ENCODE results near the gene PTPRN2.

Gene PTPRN2

GRCh38 chr7:158112571-158113320 lies 474.9 kb downstream of the PTPRN2 start:
- H3K9me3 ChIP-seq (replicated peaks; ENCODE audit: low read length) = peaks cover 27% of the 10 kb centered on the region
- no peaks in the 10 kb centered on the region for H3K4me1 ChIP-seq (ENCODE audit: control insufficient read depth, insufficient read depth, low read length)
- no peak overlapping the region for H3K9ac ChIP-seq (ENCODE audit: low read depth, low read length)
- H3K4me3 ChIP-seq (ENCODE audit: low read length) = no peak overlapping the region
- H3K4me2 ChIP-seq (ENCODE audit: low read length) = no peak overlapping the region
- no peaks in the 10 kb centered on the region for H3K27me3 ChIP-seq (ENCODE audit: control insufficient read depth, insufficient read depth, low read length)
- no peaks in the 10 kb centered on the region for H3K36me3 ChIP-seq (ENCODE audit: insufficient read depth, low read length)

DNA sequence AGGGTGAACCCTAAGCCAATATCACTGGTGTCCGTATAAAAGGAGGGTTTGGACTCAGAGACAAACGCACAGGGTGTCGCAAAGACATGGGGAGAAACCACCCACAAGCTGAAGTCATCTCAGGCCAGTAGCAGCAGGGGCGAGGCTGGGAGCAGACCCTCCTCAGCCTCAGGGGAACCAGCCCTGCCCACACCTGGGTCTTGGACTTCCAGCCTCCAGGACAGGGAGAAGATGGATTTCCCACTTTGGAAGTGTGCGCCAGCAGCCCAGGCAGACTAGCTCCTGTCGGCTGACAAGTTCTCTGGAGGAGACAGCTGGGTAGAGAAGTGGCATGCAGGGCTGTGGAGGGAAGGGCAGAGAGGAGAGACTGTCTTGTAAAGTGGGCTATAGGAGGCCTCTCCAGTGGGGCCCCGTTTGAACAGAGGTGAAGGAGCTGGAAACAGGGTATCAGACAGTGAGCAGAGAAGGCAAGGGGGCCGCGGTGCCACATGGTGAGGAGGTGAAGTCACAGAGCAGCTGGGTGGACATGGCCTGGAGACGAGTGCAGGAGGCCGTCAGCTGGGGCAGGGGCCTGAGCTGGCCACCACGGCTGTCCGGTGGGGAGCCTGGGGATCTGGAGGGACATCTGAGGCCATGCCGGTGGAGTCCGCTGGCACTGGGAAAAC lies 475.6 kb downstream of the PTPRN2 start:
- peaks cover 27% of the 10 kb centered on the region for H3K9me3 ChIP-seq (replicated peaks; ENCODE audit: low read length)
- H3K4me2 ChIP-seq (ENCODE audit: low read length) = no peak overlapping the region
- H3K4me1 ChIP-seq (ENCODE audit: control insufficient read depth, insufficient read depth, low read length) = no peaks in the 10 kb centered on the region
- H3K36me3 ChIP-seq (ENCODE audit: insufficient read depth, low read length) = no peaks in the 10 kb centered on the region
- no peak overlapping the region for H3K4me3 ChIP-seq (ENCODE audit: low read length)
- no peak overlapping the region for H3K9ac ChIP-seq (ENCODE audit: low read depth, low read length)
- no peaks in the 10 kb centered on the region for H3K27me3 ChIP-seq (ENCODE audit: control insufficient read depth, insufficient read depth, low read length)

DNA sequence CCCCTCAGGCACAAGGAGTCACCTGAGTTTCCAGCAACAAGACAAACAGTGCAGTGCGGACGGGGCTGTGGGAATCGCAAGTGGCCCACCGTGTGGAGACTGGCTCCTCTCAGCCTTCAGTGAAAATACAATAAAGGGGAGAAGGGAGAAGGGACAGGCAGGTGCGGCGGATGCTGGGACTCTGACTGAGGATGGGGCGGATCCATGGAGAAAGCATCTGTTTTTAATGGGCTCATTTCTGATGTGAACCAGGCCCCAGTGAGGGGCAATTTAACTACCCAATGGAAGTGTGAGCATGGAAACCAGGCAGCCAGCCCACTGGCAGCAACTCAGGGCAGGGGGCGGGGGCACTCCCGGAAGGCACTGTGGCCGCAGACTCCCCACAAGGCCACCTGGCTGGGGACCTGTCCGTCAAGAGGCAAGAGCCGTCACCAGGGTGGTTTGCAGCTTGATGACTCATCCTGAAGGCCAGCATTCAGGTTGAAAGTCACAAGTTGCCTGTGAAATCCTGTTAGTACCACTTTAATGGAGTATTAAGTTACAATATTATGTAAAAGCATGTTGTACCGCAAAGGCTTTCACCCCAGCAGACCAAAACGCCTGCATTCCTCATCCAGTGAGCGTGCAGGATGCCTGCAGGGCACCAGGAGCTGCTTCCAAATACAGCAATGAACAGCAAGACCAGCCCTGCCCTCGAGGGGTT lies 476.4 kb downstream of the PTPRN2 start:
- Histone ChIP-seq H3K4me1 (ENCODE audit: control insufficient read depth, insufficient read depth, low read length) (no peaks in the 10 kb centered on the region), H3K9me3 (replicated peaks; ENCODE audit: low read length) (peaks cover 27% of the 10 kb centered on the region), H3K9ac (ENCODE audit: low read depth, low read length) (no peak overlapping the region), H3K36me3 (ENCODE audit: insufficient read depth, low read length) (no peaks in the 10 kb centered on the region), H3K4me3 (ENCODE audit: low read length) (no peak overlapping the region), H3K4me2 (ENCODE audit: low read length) (no peak overlapping the region), H3K27me3 (ENCODE audit: control insufficient read depth, insufficient read depth, low read length) (no peaks in the 10 kb centered on the region)

DNA sequence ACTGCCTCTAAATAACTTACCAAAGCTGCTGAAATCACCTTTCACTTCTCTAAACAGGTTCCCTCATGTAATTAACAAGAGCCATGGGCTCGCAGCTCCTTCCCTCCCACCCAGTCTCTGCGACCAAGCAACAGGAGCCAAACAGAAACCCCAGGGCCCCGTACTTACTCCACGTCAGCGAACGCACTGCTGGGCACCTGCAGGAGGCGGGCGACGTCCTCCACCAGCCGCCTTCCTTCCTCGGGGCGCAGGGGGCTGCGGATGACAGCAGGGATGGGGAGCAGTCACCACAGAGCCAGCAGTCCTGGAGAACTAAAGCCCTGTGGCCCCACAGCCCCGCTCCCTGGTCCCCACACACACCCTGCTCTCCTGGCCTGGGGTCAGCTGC lies 477.0 kb downstream of the PTPRN2 start:
- H3K36me3 ChIP-seq (ENCODE audit: insufficient read depth, low read length) = no peaks in the 10 kb centered on the region
- no peak overlapping the region for H3K9ac ChIP-seq (ENCODE audit: low read depth, low read length)
- no peak overlapping the region for H3K4me2 ChIP-seq (ENCODE audit: low read length)
- peaks cover 27% of the 10 kb centered on the region for H3K9me3 ChIP-seq (replicated peaks; ENCODE audit: low read length)
- no peaks in the 10 kb centered on the region for H3K27me3 ChIP-seq (ENCODE audit: control insufficient read depth, insufficient read depth, low read length)
- no peaks in the 10 kb centered on the region for H3K4me1 ChIP-seq (ENCODE audit: control insufficient read depth, insufficient read depth, low read length)
- no peak overlapping the region for H3K4me3 ChIP-seq (ENCODE audit: low read length)

GRCh38 chr7:158110034-158110590 lies 477.5 kb downstream of the PTPRN2 start:
- Histone ChIP-seq H3K4me2 (ENCODE audit: low read length) (no peak overlapping the region), H3K36me3 (ENCODE audit: insufficient read depth, low read length) (no peaks in the 10 kb centered on the region), H3K9me3 (replicated peaks; ENCODE audit: low read length) (peaks cover 27% of the 10 kb centered on the region), H3K9ac (ENCODE audit: low read depth, low read length) (no peak overlapping the region), H3K4me3 (ENCODE audit: low read length) (no peak overlapping the region), H3K27me3 (ENCODE audit: control insufficient read depth, insufficient read depth, low read length) (no peaks in the 10 kb centered on the region), H3K4me1 (ENCODE audit: control insufficient read depth, insufficient read depth, low read length) (no peaks in the 10 kb centered on the region)

GRCh38 chr7:158109364-158110033 lies 478.1 kb downstream of the PTPRN2 start:
- no peak overlapping the region for H3K4me2 ChIP-seq (ENCODE audit: low read length)
- H3K27me3 ChIP-seq (ENCODE audit: control insufficient read depth, insufficient read depth, low read length) = no peaks in the 10 kb centered on the region
- H3K4me3 ChIP-seq (ENCODE audit: low read length) = no peak overlapping the region
- no peak overlapping the region for H3K9ac ChIP-seq (ENCODE audit: low read depth, low read length)
- H3K4me1 ChIP-seq (ENCODE audit: control insufficient read depth, insufficient read depth, low read length) = no peaks in the 10 kb centered on the region
- peaks cover 22% of the 10 kb centered on the region for H3K9me3 ChIP-seq (replicated peaks; ENCODE audit: low read length)
- no peaks in the 10 kb centered on the region for H3K36me3 ChIP-seq (ENCODE audit: insufficient read depth, low read length)

GRCh38 chr7:158108646-158109293 lies 478.9 kb downstream of the PTPRN2 start:
- Histone ChIP-seq H3K4me2 (ENCODE audit: low read length) (no peak overlapping the region), H3K4me1 (ENCODE audit: control insufficient read depth, insufficient read depth, low read length) (no peaks in the 10 kb centered on the region), H3K9me3 (replicated peaks; ENCODE audit: low read length) (peaks cover 22% of the 10 kb centered on the region), H3K27me3 (ENCODE audit: control insufficient read depth, insufficient read depth, low read length) (no peaks in the 10 kb centered on the region), H3K36me3 (ENCODE audit: insufficient read depth, low read length) (no peaks in the 10 kb centered on the region), H3K9ac (ENCODE audit: low read depth, low read length) (no peak overlapping the region), H3K4me3 (ENCODE audit: low read length) (no peak overlapping the region)

GRCh38 chr7:158107806-158108205 lies 479.8 kb downstream of the PTPRN2 start:
- H3K4me1 ChIP-seq (ENCODE audit: control insufficient read depth, insufficient read depth, low read length) = no peaks in the 10 kb centered on the region
- H3K9me3 ChIP-seq (replicated peaks; ENCODE audit: low read length) = peaks cover 28% of the 10 kb centered on the region
- no peak overlapping the region for H3K4me2 ChIP-seq (ENCODE audit: low read length)
- H3K36me3 ChIP-seq (ENCODE audit: insufficient read depth, low read length) = no peaks in the 10 kb centered on the region
- no peak overlapping the region for H3K9ac ChIP-seq (ENCODE audit: low read depth, low read length)
- no peak overlapping the region for H3K4me3 ChIP-seq (ENCODE audit: low read length)
- H3K27me3 ChIP-seq (ENCODE audit: control insufficient read depth, insufficient read depth, low read length) = no peaks in the 10 kb centered on the region

DNA sequence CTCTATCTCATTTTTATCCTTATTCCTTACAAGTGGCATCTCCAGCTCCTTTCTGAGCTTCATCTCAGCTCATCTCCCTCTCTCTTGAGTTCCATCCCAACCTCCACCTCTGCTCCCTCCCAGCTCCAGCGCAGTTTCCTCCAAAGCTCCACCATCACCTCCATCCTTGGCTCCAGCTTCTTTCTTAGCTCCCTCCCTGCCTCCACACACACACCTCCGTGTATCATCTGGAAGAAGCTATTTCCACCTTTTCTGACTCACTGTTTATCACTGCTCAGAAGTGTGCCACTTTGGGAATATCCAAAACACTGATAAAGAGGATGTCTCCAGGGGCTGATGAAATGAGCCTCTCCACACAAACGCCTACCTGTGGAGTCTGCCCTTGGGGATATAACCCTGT lies 481.4 kb downstream of the PTPRN2 start:
- no peak overlapping the region for H3K4me2 ChIP-seq (ENCODE audit: low read length)
- H3K9me3 ChIP-seq (replicated peaks; ENCODE audit: low read length) = peaks cover 20% of the 10 kb centered on the region
- H3K36me3 ChIP-seq (ENCODE audit: insufficient read depth, low read length) = no peaks in the 10 kb centered on the region
- no peak overlapping the region for H3K9ac ChIP-seq (ENCODE audit: low read depth, low read length)
- H3K4me3 ChIP-seq (ENCODE audit: low read length) = no peak overlapping the region
- H3K27me3 ChIP-seq (ENCODE audit: control insufficient read depth, insufficient read depth, low read length) = no peaks in the 10 kb centered on the region
- no peaks in the 10 kb centered on the region for H3K4me1 ChIP-seq (ENCODE audit: control insufficient read depth, insufficient read depth, low read length)

- Histone ChIP-seq H3K9me3 (replicated peaks; ENCODE audit: low read length) (peaks cover 10% of the 10 kb centered on the region), H3K9ac (ENCODE audit: low read depth, low read length) (no peak overlapping the region), H3K36me3 (ENCODE audit: insufficient read depth, low read length) (no peaks in the 10 kb centered on the region), H3K4me2 (ENCODE audit: low read length) (no peak overlapping the region), H3K27me3 (ENCODE audit: control insufficient read depth, insufficient read depth, low read length) (no peaks in the 10 kb centered on the region), H3K4me1 (ENCODE audit: control insufficient read depth, insufficient read depth, low read length) (no peaks in the 10 kb centered on the region), H3K4me3 (ENCODE audit: low read length) (no peak overlapping the region)
Observed at GRCh38 chr7:158103378-158103777, 484.2 kb downstream of the PTPRN2 start.

GRCh38 chr7:158102897-158103296 lies 484.7 kb downstream of the PTPRN2 start:
- Histone ChIP-seq H3K36me3 (ENCODE audit: insufficient read depth, low read length) (no peaks in the 10 kb centered on the region), H3K9me3 (replicated peaks; ENCODE audit: low read length) (peaks cover 8% of the 10 kb centered on the region), H3K4me1 (ENCODE audit: control insufficient read depth, insufficient read depth, low read length) (no peaks in the 10 kb centered on the region), H3K4me3 (ENCODE audit: low read length) (no peak overlapping the region), H3K4me2 (ENCODE audit: low read length) (no peak overlapping the region), H3K9ac (ENCODE audit: low read depth, low read length) (no peak overlapping the region), H3K27me3 (ENCODE audit: control insufficient read depth, insufficient read depth, low read length) (no peaks in the 10 kb centered on the region)
